ENCODE results near the gene PCDHGA8. TPM values are rescaled to one million over a fixed set of nuclear protein-coding genes. Genes with fewer than 3 reads are reported as not detected.

PCDHGA8 gene
- polyA plus RNA-seq, 1 donor (not counting 4 experiments of a cell fraction or from before 2014, with no cell fraction given) = 0.08 TPM

DNA sequence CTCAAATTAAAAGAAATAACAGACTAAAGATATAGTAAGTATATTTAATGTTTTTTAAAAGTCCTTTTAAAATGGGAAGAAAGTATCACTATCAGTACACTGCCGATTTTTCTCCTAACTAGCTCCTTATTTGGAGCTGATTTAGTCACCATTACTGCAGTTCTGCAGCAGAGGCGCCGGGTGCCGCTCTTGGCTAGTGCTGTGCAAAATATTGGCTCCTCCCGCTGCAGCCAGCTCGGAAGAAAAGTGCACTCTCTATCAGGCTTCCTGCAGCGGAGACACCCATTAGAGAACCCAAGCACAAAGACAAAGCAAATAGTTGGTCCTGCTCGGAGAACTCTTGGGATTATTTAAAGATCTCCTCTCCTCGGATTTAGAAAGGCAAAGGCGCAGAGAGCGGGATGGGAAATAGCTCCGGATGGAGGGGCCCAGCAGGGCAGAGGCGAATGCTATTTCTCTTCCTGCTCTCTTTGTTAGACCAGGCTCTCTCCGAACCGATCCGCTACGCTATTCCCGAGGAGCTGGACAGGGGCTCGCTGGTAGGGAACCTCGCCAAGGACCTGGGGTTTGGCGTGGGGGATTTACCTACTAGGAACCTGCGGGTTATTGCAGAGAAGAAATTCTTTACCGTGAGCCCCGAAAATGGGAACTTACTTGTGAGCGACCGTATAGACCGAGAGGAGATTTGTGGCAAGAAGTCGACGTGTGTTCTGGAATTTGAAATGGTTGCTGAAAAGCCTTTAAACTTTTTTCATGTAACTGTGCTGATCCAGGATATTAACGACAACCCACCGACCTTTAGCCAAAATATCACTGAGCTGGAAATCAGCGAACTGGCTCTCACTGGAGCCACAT, 22.2 kb upstream of the PCDHGA8 start, which contains the start of gene PCDHGB3:
Gene PCDHGB3 (plus strand): TSS at position 249 of the 855 bp plus-strand sequence. CDS start 153 bp downstream, at position 402.
- no peaks in the 10 kb centered on the region for H3K9me1 ChIP-seq (ENCODE audit: control insufficient read depth, extremely low read depth, insufficient read depth, low read length)
- H3K9ac ChIP-seq (ENCODE audit: control insufficient read depth, extremely low read depth, insufficient read depth, low read length) = no peak within 1 kb of the TSS
- no peak for FAIRE-seq
- peaks cover 42% of the 10 kb centered on the region for H3K27me3 ChIP-seq (ENCODE audit: control insufficient read depth, extremely low read depth, insufficient read depth, low read length)
- dilution Hi-C loops (cut with MboI; ENCODE audit: extremely low pct_ligation_motif_present, low sequenced_read_pairs) = no loop called here
- peak within 1 kb of the TSS; percentile 33 for H2AFZ ChIP-seq (ENCODE audit: control insufficient read depth, low read length)
- DNase-seq (ENCODE audit: low read depth, low spot score) = no peak
- peaks cover 33% of the 10 kb centered on the region for H3K9me3 ChIP-seq (ENCODE audit: control insufficient read depth, low read depth, low read length)
- H3K27ac ChIP-seq (ENCODE audit: control insufficient read depth, insufficient read depth, low read length) = no peak within 1 kb of the TSS
- TF ChIP-seq, protein P1, sequence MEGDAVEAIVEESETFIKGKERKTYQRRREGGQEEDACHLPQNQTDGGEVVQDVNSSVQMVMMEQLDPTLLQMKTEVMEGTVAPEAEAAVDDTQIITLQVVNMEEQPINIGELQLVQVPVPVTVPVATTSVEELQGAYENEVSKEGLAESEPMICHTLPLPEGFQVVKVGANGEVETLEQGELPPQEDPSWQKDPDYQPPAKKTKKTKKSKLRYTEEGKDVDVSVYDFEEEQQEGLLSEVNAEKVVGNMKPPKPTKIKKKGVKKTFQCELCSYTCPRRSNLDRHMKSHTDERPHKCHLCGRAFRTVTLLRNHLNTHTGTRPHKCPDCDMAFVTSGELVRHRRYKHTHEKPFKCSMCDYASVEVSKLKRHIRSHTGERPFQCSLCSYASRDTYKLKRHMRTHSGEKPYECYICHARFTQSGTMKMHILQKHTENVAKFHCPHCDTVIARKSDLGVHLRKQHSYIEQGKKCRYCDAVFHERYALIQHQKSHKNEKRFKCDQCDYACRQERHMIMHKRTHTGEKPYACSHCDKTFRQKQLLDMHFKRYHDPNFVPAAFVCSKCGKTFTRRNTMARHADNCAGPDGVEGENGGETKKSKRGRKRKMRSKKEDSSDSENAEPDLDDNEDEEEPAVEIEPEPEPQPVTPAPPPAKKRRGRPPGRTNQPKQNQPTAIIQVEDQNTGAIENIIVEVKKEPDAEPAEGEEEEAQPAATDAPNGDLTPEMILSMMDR (optimal IDR thresholded peaks at IDR 0.05 in 1 of 3, IDR thresholded peaks at IDR 0.05 in 1 of 3, conservative IDR thresholded peaks at IDR 0.05 in 1 of 3; ENCODE audit: extremely low read depth in 1 of 3, insufficient read depth in 2 of 3, low read length in 3 of 3) = peak; percentile 30 to 55 (median 31)
- TF ChIP-seq EZH2 (IDR thresholded peaks at IDR 0.05; ENCODE audit: low read length) = no peak
- H3K4me2 ChIP-seq (ENCODE audit: control insufficient read depth, extremely low read depth, insufficient read depth, low read depth, low read length) = peak within 1 kb of the TSS; percentile 29
- H4K20me1 ChIP-seq (ENCODE audit: control insufficient read depth, extremely low read depth, insufficient read depth, low read length) = no peaks in the 10 kb centered on the region
- no peaks in the 10 kb centered on the region for H3K4me1 ChIP-seq (ENCODE audit: control insufficient read depth, extremely low read depth, insufficient read depth, low read length)
- peak within 1 kb of the TSS in 2 of 3 experiments; percentile 1 to 31 for H3K4me3 ChIP-seq (ENCODE audit: control insufficient read depth in 2 of 3, extremely low read depth in 1 of 3, insufficient read depth in 2 of 3, low read depth in 1 of 3, low read length in 3 of 3)
- no peaks in the 10 kb centered on the region for H3K79me2 ChIP-seq (ENCODE audit: control insufficient read depth, insufficient read depth, low read length)
- H3K36me3 ChIP-seq (ENCODE audit: control insufficient read depth in 2 of 2, extremely low read depth in 1 of 2, insufficient read depth in 2 of 2, low read length in 2 of 2) = no peaks in the 10 kb centered on the region

DNA sequence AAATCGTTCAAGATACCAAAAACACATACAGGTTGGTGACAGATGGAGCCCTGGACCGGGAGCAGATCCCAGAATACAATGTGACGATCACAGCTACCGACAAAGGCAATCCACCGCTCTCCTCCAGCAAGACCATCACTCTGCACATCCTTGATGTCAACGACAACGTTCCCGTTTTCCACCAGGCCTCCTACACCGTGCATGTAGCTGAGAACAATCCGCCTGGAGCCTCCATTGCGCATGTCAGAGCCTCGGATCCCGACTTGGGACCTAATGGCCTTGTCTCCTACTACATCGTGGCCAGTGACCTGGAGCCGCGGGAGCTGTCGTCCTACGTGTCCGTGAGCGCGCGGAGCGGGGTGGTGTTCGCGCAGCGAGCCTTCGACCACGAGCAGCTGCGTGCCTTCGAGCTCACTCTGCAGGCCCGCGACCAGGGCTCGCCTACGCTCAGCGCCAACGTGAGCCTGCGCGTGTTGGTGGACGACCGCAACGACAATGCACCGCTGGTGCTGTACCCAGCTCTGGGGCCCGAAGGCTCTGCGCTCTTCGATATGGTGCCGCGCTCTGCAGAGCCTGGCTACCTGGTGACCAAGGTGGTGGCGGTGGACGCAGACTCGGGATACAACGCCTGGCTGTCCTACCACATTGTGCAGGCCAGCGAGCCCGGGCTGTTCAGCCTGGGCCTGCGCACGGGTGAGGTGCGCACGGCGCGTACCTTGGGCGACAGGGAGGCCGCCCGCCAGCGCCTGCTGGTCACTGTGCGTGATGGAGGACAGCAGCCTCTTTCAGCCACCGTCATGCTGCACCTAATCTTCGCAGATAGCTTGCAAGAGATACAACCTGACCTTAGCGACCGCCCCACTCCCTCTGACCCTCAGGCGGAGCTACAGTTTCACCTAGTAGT, 20.6 kb upstream of the PCDHGA8 start:
- H3K9me1 ChIP-seq (ENCODE audit: control insufficient read depth, extremely low read depth, insufficient read depth, low read length) = no peaks in the 10 kb centered on the region
- H2AFZ ChIP-seq (ENCODE audit: control insufficient read depth, low read length) = no peak overlapping the region

More for the DNA sequence above, 20.6 kb upstream of the PCDHGA8 start:
- TF ChIP-seq EZH2 (IDR thresholded peaks at IDR 0.05; ENCODE audit: low read length) = no peak
- TF ChIP-seq, protein P1 (optimal IDR thresholded peaks at IDR 0.05 in 1 of 3, IDR thresholded peaks at IDR 0.05 in 1 of 3, conservative IDR thresholded peaks at IDR 0.05 in 1 of 3; ENCODE audit: extremely low read depth in 1 of 3, insufficient read depth in 2 of 3, low read length in 3 of 3) = no peak
- no peaks in the 10 kb centered on the region for H3K4me1 ChIP-seq (ENCODE audit: control insufficient read depth, extremely low read depth, insufficient read depth, low read length)
- no peak overlapping the region for H3K27ac ChIP-seq (ENCODE audit: control insufficient read depth, insufficient read depth, low read length)
- dilution Hi-C loops (cut with MboI; ENCODE audit: extremely low pct_ligation_motif_present, low sequenced_read_pairs) = no loop called here
- FAIRE-seq = no peak
- no peak for DNase-seq (ENCODE audit: low read depth, low spot score)
- no peaks in the 10 kb centered on the region for H3K36me3 ChIP-seq (ENCODE audit: control insufficient read depth in 2 of 2, extremely low read depth in 1 of 2, insufficient read depth in 2 of 2, low read length in 2 of 2)
- no peak overlapping the region for H3K9ac ChIP-seq (ENCODE audit: control insufficient read depth, extremely low read depth, insufficient read depth, low read length)
- H3K9me3 ChIP-seq (ENCODE audit: control insufficient read depth, low read depth, low read length) = peaks cover 24% of the 10 kb centered on the region
- no peaks in the 10 kb centered on the region for H3K79me2 ChIP-seq (ENCODE audit: control insufficient read depth, insufficient read depth, low read length)
- no peak overlapping the region for H3K4me3 ChIP-seq (ENCODE audit: control insufficient read depth in 2 of 3, extremely low read depth in 1 of 3, insufficient read depth in 2 of 3, low read depth in 1 of 3, low read length in 3 of 3)
- H3K4me2 ChIP-seq (ENCODE audit: control insufficient read depth, extremely low read depth, insufficient read depth, low read depth, low read length) = no peak overlapping the region
- H3K27me3 ChIP-seq (ENCODE audit: control insufficient read depth, extremely low read depth, insufficient read depth, low read length) = peaks cover 33% of the 10 kb centered on the region
- no peaks in the 10 kb centered on the region for H4K20me1 ChIP-seq (ENCODE audit: control insufficient read depth, extremely low read depth, insufficient read depth, low read length)
